ENCODE measurements around the gene GPR15LG. TPM values are rescaled to one million over a fixed set of nuclear protein-coding genes. Genes with fewer than 3 reads are reported as not detected.

Gene GPR15LG
- total RNA-seq, 2 donors from 2014 or later, result not detected

GRCh38 chr10:84216834-84217233, 43.2 kb downstream of the GPR15LG start:
- no peak for TF ChIP-seq POLR2A (IDR thresholded peaks at IDR 0.05)
- TF ChIP-seq CTCF (IDR thresholded peaks at IDR 0.05), result no peak
- no peak overlapping the region for H3K4me3 ChIP-seq
- DNase-seq (no peak), ATAC-seq (no peak)
- WGBS, 2 donors, result 83 to 84% methylated on average over 7 to 9 of the region's 9 CpGs
- H3K27me3 ChIP-seq, result no peaks in the 10 kb centered on the region
- no peaks in the 10 kb centered on the region for H3K36me3 ChIP-seq (replicated peaks in 1 of 2; ENCODE audit: insufficient read depth in 1 of 2, low read depth in 2 of 2)
- intact Hi-C loops (cut with DNase I), result no loop called here
- H3K9me3 ChIP-seq, result no peaks in the 10 kb centered on the region
- no peak overlapping the region for H3K27ac ChIP-seq
- H3K4me1 ChIP-seq, result no peaks in the 10 kb centered on the region

- H3K9me3 ChIP-seq, result no peaks in the 10 kb centered on the region
- TF ChIP-seq CTCF (IDR thresholded peaks at IDR 0.05) (no peak), POLR2A (IDR thresholded peaks at IDR 0.05) (no peak)
- intact Hi-C loops (cut with DNase I), result no loop called here
- H3K27me3 ChIP-seq, result no peaks in the 10 kb centered on the region
- H3K27ac ChIP-seq, result no peak overlapping the region
- H3K36me3 ChIP-seq (replicated peaks in 1 of 2; ENCODE audit: insufficient read depth in 1 of 2, low read depth in 2 of 2), result no peaks in the 10 kb centered on the region
- H3K4me1 ChIP-seq, result no peaks in the 10 kb centered on the region
- ATAC-seq (no peak), DNase-seq (no peak)
- H3K4me3 ChIP-seq, result no peak overlapping the region
- 65 to 76% methylated on average over 4 of the region's 4 CpGs for WGBS, 2 donors
Measured at GRCh38 chr10:84217746-84218145, 44.1 kb downstream of the GPR15LG start.

GRCh38 chr10:84221916-84222315, 48.3 kb downstream of the GPR15LG start:
- no peaks in the 10 kb centered on the region for H3K4me1 ChIP-seq
- no peaks in the 10 kb centered on the region for H3K36me3 ChIP-seq (replicated peaks in 1 of 2; ENCODE audit: insufficient read depth in 1 of 2, low read depth in 2 of 2)
- DNase-seq (no peak), ATAC-seq (no peak)
- intact Hi-C loops (cut with DNase I), result no loop called here
- WGBS, 2 donors, result 63 to 83% methylated on average over 1 to 7 of the region's 8 CpGs
- no peaks in the 10 kb centered on the region for H3K27me3 ChIP-seq
- no peak overlapping the region for H3K4me3 ChIP-seq
- TF ChIP-seq CTCF (IDR thresholded peaks at IDR 0.05) (no peak), POLR2A (IDR thresholded peaks at IDR 0.05) (no peak)
- H3K27ac ChIP-seq, result no peak overlapping the region
- no peaks in the 10 kb centered on the region for H3K9me3 ChIP-seq

- Histone ChIP-seq H3K27ac (no peak overlapping the region), H3K9me3 (no peaks in the 10 kb centered on the region), H3K4me1 (no peaks in the 10 kb centered on the region), H3K27me3 (no peaks in the 10 kb centered on the region), H3K4me3 (no peak overlapping the region), H3K36me3 (replicated peaks in 1 of 2; ENCODE audit: insufficient read depth in 1 of 2, low read depth in 2 of 2) (no peaks in the 10 kb centered on the region)
- DNase-seq (no peak), ATAC-seq (no peak)
- WGBS, 2 donors, result 28 to 43% methylated on average over 6 of the region's 6 CpGs
- TF ChIP-seq POLR2A (IDR thresholded peaks at IDR 0.05) (no peak), CTCF (IDR thresholded peaks at IDR 0.05) (no peak)
- intact Hi-C loops (cut with DNase I), result no loop called here
Measured at GRCh38 chr10:84224411-84225028, 50.9 kb downstream of the GPR15LG start.

Measured in body of pancreas (tissue), 4 donors.